ENCODE measurements around the gene SLC25A51. TPM values are rescaled to one million over a fixed set of nuclear protein-coding genes. Genes with fewer than 3 reads are reported as not detected.

The SLC25A51 gene
- total RNA-seq, 4 donors from 2014 or later: 16.0 to 30.7 (median 22.2) TPM

GRCh38 chr9:37937366-37937765 lies 33.4 kb upstream of the SLC25A51 start:
- DNase-seq (no peak), ATAC-seq (no peak)
- H3K4me1 ChIP-seq: peaks cover 8 to 10% of the 10 kb centered on the region in 2 donors
- no peaks in the 10 kb centered on the region for H3K9me3 ChIP-seq
- no peak overlapping the region for H3K27ac ChIP-seq
- H3K4me3 ChIP-seq: no peak overlapping the region
- intact Hi-C loops (cut with DNase I; ENCODE audit: low total_unique reads) (no loop called here), in situ Hi-C loops (cut with MboI; ENCODE audit: low sequenced_read_pairs in 4 of 4) (no loop called here)
- H3K27me3 ChIP-seq: no peaks in the 10 kb centered on the region
- TF ChIP-seq CTCF (IDR thresholded peaks at IDR 0.05 in 4 of 5, conservative IDR thresholded peaks at IDR 0.05 in 1 of 5): no peak
- TF ChIP-seq POLR2A (IDR thresholded peaks at IDR 0.05): no peak
- H3K36me3 ChIP-seq: no peaks in the 10 kb centered on the region

- in situ Hi-C loops (cut with MboI; ENCODE audit: low sequenced_read_pairs in 4 of 4) (no loop called here), intact Hi-C loops (cut with DNase I; ENCODE audit: low total_unique reads) (no loop called here)
- no peaks in the 10 kb centered on the region for H3K27me3 ChIP-seq
- H3K36me3 ChIP-seq: no peaks in the 10 kb centered on the region
- no peak overlapping the region for H3K4me3 ChIP-seq
- TF ChIP-seq POLR2A (IDR thresholded peaks at IDR 0.05) (no peak), CTCF (IDR thresholded peaks at IDR 0.05 in 4 of 5, conservative IDR thresholded peaks at IDR 0.05 in 1 of 5) (no peak)
- H3K4me1 ChIP-seq: peaks cover 8 to 10% of the 10 kb centered on the region in 2 donors
- ATAC-seq (no peak), DNase-seq (no peak)
- no peaks in the 10 kb centered on the region for H3K9me3 ChIP-seq
- no peak overlapping the region for H3K27ac ChIP-seq
These were observed 33.0 kb upstream of the SLC25A51 start for GRCh38 chr9:37936965-37937364.

DNA sequence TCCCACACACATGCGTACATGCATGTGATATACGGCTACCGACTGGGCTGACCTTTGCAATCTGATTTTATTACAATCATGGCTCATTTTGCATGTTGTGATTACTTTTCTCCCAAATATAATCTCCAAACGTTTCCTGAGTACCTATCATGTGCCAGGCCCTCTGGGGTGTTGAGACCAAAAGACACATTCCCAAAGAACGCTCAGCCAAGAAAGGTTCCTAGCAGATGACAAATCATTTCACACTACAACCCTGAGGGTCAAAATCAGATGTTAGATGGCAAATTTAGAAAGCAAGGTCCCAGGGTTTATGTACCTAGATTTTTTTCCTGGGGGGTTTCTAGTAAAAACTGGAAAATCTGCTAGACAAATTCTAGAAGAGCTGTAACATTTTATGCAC lies 32.4 kb upstream of the SLC25A51 start:
- DNase-seq: no peak
- no peaks in the 10 kb centered on the region for H3K27me3 ChIP-seq
- TF ChIP-seq POLR2A (IDR thresholded peaks at IDR 0.05) (no peak), CTCF (IDR thresholded peaks at IDR 0.05 in 4 of 5, conservative IDR thresholded peaks at IDR 0.05 in 1 of 5) (no peak)
- H3K4me1 ChIP-seq: peaks cover 8 to 10% of the 10 kb centered on the region in 2 donors
- in situ Hi-C loops (cut with MboI; ENCODE audit: low sequenced_read_pairs in 4 of 4) (no loop called here), intact Hi-C loops (cut with DNase I; ENCODE audit: low total_unique reads) (no loop called here)
- no peaks in the 10 kb centered on the region for H3K9me3 ChIP-seq
- no peak for ATAC-seq
- no peak overlapping the region for H3K4me3 ChIP-seq
- no peak overlapping the region for H3K27ac ChIP-seq
- no peaks in the 10 kb centered on the region for H3K36me3 ChIP-seq

DNA sequence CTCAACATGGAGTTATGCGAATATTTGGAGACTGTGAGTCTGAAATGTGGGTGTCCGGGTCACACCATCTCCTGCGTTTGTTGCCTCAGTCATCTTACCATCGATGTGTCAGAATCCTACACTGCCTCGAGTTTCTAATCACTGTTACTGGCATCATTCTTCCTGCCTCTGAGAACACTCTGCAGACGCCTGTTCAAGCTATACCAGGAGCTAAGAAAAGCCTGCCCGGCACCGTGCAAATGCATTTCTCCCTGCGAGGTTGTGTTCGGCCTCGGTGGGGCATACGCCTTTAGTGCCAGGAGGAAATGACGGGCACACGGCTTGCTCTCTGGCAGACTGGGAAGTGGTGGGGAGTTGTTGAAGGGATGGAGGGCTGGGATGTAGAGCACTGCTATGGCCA lies 31.2 kb upstream of the SLC25A51 start:
- Histone ChIP-seq H3K27ac (no peak overlapping the region), H3K27me3 (no peaks in the 10 kb centered on the region), H3K36me3 (no peaks in the 10 kb centered on the region), H3K4me1 (peaks cover 8 to 10% of the 10 kb centered on the region in 2 donors), H3K9me3 (no peaks in the 10 kb centered on the region), H3K4me3 (no peak overlapping the region)
- no peak for TF ChIP-seq CTCF (IDR thresholded peaks at IDR 0.05 in 4 of 5, conservative IDR thresholded peaks at IDR 0.05 in 1 of 5)
- no peak for TF ChIP-seq POLR2A (IDR thresholded peaks at IDR 0.05)
- intact Hi-C loops (cut with DNase I; ENCODE audit: low total_unique reads): no loop called here
- DNase-seq (no peak), ATAC-seq (no peak)
- in situ Hi-C loops (cut with MboI; ENCODE audit: low sequenced_read_pairs in 4 of 4): no loop called here

DNA sequence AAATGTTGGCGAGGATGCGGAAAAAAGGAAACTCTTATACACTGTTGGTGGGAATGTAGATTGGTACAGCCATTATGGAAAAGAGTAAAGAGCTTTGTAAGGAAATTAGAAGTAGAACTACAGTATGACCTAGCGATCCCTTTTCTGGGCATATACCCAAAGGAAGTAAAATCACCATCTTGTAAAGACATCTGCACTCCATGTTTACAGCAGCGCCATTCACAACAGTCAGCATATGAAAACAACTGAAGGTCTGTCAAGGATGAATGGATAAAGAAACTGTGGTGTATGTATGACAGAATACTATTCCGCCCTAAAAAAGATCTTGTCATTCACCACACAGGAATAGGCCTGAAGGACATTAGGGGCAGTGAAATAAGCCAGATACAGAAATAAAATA lies 27.7 kb upstream of the SLC25A51 start:
- H3K27me3 ChIP-seq: no peaks in the 10 kb centered on the region
- intact Hi-C loops (cut with DNase I; ENCODE audit: low total_unique reads) (no loop called here), in situ Hi-C loops (cut with MboI; ENCODE audit: low sequenced_read_pairs in 4 of 4) (no loop called here)
- TF ChIP-seq CTCF (IDR thresholded peaks at IDR 0.05 in 4 of 5, conservative IDR thresholded peaks at IDR 0.05 in 1 of 5): no peak
- peaks cover 5 to 6% of the 10 kb centered on the region in 2 donors for H3K4me1 ChIP-seq
- no peak overlapping the region for H3K4me3 ChIP-seq
- DNase-seq (no peak), ATAC-seq (no peak)
- H3K27ac ChIP-seq: no peak overlapping the region
- H3K9me3 ChIP-seq: no peaks in the 10 kb centered on the region
- no peaks in the 10 kb centered on the region for H3K36me3 ChIP-seq

Data from gastrocnemius medialis (tissue), 4 donors.